HG03159 (cell line): ENCODE data around the gene CIZ1.
"Not testable (repeated sequence)": the region's sequence is repeated elsewhere in the genome, so short reads cannot be mapped to it uniquely, and the experiment has no call there.

Source experiments
- ATAC-seq: cut with Tn5 transposase; IDR thresholded peaks from one replicate; pipeline ENCODE4 v1.9.1; 2021; ENCODE audit warnings: mild to moderate bottlenecking, moderate library complexity; ENCODE audit not compliant: unreplicated experiment

CIZ1 gene

GRCh38 chr9:128190516-128191405 lies 611 bp downstream of the CIZ1 start:
- ATAC-seq: peak; percentile 21

- no peak for ATAC-seq
Measured at GRCh38 chr9:128190013-128190412, 1.4 kb downstream of the CIZ1 start.

GRCh38 chr9:128188209-128188608 lies 3.2 kb downstream of the CIZ1 start:
- no peak for ATAC-seq

- no peak for ATAC-seq
Measured at GRCh38 chr9:128187361-128187760, 4.0 kb downstream of the CIZ1 start.

- ATAC-seq: no peak
Measured at GRCh38 chr9:128185979-128186965, 5.1 kb downstream of the CIZ1 start.

DNA sequence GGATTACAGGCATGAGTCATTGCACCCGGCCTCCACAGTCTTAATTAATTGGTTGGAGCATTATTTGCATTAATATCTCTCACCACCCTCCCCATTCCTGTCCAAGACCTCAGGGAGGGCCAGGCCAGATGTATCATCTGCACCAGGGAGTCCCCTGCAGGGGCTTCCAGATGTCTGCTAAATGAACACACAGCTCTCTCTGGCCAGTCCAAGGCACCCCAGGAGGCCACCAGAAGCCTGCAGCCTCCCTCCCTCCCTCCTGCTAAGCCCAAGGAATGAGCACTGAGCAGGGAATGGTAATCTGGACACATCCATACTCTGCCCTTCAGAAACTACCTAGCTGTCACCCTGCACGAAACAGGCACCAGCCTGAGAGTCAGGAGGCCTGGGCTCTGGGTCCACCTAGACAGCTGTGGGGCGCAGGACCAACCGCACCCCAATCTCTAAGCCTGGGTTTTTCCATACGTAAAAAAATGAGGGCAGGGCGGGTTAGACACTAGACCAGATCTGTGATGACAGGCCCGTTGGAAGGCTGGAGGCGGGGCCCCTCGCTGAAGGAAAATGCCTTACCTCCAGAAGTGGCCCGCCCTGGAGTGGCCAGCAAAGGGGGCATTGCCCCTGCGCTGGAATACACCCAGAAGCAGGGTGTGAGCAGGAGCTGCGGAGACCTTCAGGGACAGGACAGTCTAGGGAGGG lies 8.3 kb downstream of the CIZ1 start:
- no peak for ATAC-seq

DNA sequence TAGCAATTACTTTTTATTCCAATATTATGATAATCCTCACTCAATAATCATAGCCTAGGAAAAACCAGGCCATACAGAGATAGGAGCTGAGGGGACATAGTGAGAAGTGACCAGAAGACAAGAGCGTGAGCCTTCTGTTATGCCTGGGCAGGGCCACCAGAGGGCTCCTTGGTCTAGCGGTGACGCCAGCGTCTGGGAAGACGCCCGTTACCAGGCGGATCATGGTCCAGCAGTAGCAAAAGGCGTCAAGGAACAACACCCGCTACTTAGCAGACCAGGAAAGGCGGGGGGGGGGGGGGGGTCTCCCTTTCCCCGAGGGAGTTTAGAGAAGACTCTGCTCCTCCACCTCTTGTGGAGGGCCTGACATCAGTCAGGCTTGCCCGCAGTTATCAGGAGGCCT lies 9.9 kb downstream of the CIZ1 start:
- ATAC-seq: not testable (repeated sequence)

DNA sequence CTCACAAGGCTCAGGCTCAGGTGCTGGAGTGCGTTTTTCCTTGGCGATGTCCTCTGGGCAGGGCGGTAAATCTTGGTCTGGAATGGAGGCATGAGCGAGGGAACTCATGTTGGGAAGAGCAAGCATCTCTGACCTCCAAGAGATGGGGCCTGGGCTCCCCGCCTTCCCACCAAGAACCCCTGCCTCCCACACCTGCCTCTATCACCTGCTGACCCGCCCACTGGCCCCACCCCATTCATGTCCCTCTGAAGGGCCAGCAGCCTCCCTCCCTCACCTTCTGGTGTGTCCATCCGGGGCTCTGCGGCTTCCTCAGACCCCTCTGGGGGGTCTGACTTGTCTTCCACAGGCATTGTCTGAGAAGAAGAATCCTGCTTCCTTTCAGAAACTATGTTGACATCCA lies 10.9 kb downstream of the CIZ1 start:
- no peak for ATAC-seq

- ATAC-seq: no peak
Measured at GRCh38 chr9:128180001-128180400, 11.4 kb downstream of the CIZ1 start.

GRCh38 chr9:128178806-128179431 lies 12.5 kb downstream of the CIZ1 start:
- no peak for ATAC-seq

DNA sequence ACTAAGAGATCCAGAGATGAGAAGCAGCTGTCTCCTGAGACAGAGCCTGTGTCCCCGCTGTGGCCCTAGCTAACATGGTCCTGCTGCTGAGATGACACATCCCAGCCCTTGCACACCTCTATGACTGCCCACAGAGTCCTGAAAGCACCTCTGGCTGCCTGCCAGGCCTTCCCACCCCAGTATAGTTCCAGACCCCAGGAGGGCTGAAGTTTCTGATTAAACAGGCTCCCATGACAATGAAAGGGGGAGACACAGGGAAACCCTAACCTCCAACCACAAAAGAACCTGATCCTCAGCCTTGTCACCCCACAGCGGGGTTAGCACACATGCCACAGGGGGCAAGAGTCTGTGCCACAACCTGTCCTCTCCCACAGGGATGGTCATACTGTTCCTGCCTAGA lies 15.6 kb downstream of the CIZ1 start:
- ATAC-seq: no peak

- no peak for ATAC-seq
Measured at GRCh38 chr9:128175102-128175563, 16.2 kb downstream of the CIZ1 start.

- ATAC-seq: no peak
Measured at GRCh38 chr9:128174062-128174461, 17.3 kb downstream of the CIZ1 start.

GRCh38 chr9:128169925-128170324 lies 21.4 kb downstream of the CIZ1 start:
- no peak for ATAC-seq

- ATAC-seq: no peak
Measured at GRCh38 chr9:128169492-128169891, 21.9 kb downstream of the CIZ1 start.

GRCh38 chr9:128168731-128169308 lies 22.6 kb downstream of the CIZ1 start:
- ATAC-seq: no peak

GRCh38 chr9:128167209-128167608 lies 24.2 kb downstream of the CIZ1 start:
- ATAC-seq: no peak

DNA sequence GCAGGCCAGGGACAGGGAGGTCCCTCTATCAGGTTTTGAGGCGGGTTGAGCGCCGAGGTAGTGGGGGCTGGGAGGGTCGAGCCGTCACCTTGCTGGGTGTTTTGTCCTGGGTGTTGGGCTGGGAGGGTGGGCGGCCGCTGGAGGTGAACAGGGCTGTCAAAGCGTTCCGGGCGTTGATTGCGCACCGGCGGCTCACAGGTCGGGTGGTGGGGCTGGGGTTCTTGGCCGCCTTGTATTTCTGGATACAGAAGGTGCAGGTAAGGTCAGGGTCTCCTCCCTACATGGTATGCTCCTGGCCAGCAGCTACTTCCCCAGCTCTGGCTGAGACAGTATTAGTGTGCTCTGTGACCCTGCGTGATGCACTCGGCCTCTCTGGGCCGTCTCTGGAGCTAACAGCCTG lies 25.2 kb downstream of the CIZ1 start:
- no peak for ATAC-seq

DNA sequence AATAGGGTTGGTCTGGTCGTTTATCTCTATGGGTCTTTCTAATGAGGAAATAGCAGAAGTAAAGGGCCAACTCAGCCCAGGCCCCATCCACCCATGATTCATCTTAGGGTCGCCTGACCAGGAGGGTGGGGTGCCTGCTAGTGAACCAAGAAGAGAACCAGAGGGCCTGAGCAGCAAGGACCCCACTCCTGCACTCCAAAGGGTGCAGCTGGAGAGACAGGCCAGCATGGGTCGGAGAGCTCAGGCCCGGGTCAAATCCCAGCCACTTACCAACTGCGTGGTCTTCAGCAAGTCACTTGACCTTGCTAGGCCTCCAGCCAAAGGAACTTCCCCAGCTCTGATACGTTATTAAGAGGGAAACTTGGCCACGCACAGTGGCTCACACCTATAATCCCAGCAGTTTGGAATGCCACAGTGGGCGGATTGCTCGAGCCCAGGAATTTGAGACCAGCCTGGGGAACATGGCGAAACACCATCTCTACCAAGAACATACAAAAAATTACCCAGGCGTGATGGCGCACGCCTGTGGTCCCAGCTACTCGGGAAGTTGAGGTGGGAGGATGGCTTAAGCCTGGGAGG lies 27.0 kb downstream of the CIZ1 start:
- ATAC-seq: no peak
